ENCODE results near the gene PLD3. TPM values are rescaled to one million over a fixed set of nuclear protein-coding genes. Genes with fewer than 3 reads are reported as not detected.

Gene PLD3
- total and polyA plus RNA-seq, 3 donors from 2014 or later, result 219 to 533 (median 277) TPM

- WGBS, 2 donors, result 59 to 69% methylated on average over 7 to 8 of the region's 9 CpGs
- H3K36me3 ChIP-seq (ENCODE audit: low read depth, missing control alignments), result no peaks in the 10 kb centered on the region
- TF ChIP-seq POLR2A (IDR thresholded peaks at IDR 0.05), result no peak
- no peak for TF ChIP-seq CTCF (IDR thresholded peaks at IDR 0.05)
- no peaks in the 10 kb centered on the region for H3K27me3 ChIP-seq
- DNase-seq, result no peak
- H3K4me1 ChIP-seq, result peaks cover 6% of the 10 kb centered on the region
- no peak overlapping the region for H3K4me3 ChIP-seq
- no peak overlapping the region for H3K27ac ChIP-seq
- H3K9me3 ChIP-seq, result no peaks in the 10 kb centered on the region
- intact Hi-C loops (cut with DNase I; ENCODE audit: low total_unique reads), result no loop called here
These were observed 61.5 kb downstream of the PLD3 start for GRCh38 chr19:40410030-40410389.

GRCh38 chr19:40411125-40411842 lies 62.8 kb downstream of the PLD3 start:
- no peaks in the 10 kb centered on the region for H3K36me3 ChIP-seq (ENCODE audit: low read depth, missing control alignments)
- H3K27ac ChIP-seq, result no peak overlapping the region
- no peaks in the 10 kb centered on the region for H3K9me3 ChIP-seq
- no peak overlapping the region for H3K4me3 ChIP-seq
- H3K4me1 ChIP-seq, result peaks cover 6% of the 10 kb centered on the region
- H3K27me3 ChIP-seq, result no peaks in the 10 kb centered on the region
- TF ChIP-seq CTCF (IDR thresholded peaks at IDR 0.05), result no peak
- DNase-seq, result no peak
- WGBS, 2 donors, result 59 to 76% methylated on average over 12 to 16 of the region's 16 CpGs
- intact Hi-C loops (cut with DNase I; ENCODE audit: low total_unique reads), result no loop called here

GRCh38 chr19:40411958-40412499 lies 63.5 kb downstream of the PLD3 start:
- Histone ChIP-seq H3K9me3 (no peaks in the 10 kb centered on the region), H3K36me3 (ENCODE audit: low read depth, missing control alignments) (no peaks in the 10 kb centered on the region), H3K27ac (no peak overlapping the region), H3K4me3 (no peak overlapping the region), H3K4me1 (peaks cover 10% of the 10 kb centered on the region), H3K27me3 (no peaks in the 10 kb centered on the region)
- no peak for DNase-seq
- intact Hi-C loops (cut with DNase I; ENCODE audit: low total_unique reads), result no loop called here
- 79 to 86% methylated on average over 6 to 8 of the region's 8 CpGs for WGBS, 2 donors
- no peak for TF ChIP-seq CTCF (IDR thresholded peaks at IDR 0.05)
- TF ChIP-seq POLR2A (IDR thresholded peaks at IDR 0.05), result no peak

- 77 to 78% methylated on average over 4 of the region's 4 CpGs for WGBS, 2 donors
- DNase-seq, result no peak
- intact Hi-C loops (cut with DNase I; ENCODE audit: low total_unique reads), result no loop called here
- Histone ChIP-seq H3K4me1 (peaks cover 15% of the 10 kb centered on the region), H3K36me3 (ENCODE audit: low read depth, missing control alignments) (no peaks in the 10 kb centered on the region), H3K9me3 (no peaks in the 10 kb centered on the region), H3K4me3 (no peak overlapping the region), H3K27ac (no peak overlapping the region), H3K27me3 (no peaks in the 10 kb centered on the region)
- TF ChIP-seq POLR2A (IDR thresholded peaks at IDR 0.05) (no peak), CTCF (IDR thresholded peaks at IDR 0.05) (no peak)
These were observed 64.4 kb downstream of the PLD3 start for GRCh38 chr19:40412866-40413265.
